ENCODE measurements around the gene ELMO1. TPM values are rescaled to one million over a fixed set of nuclear protein-coding genes. Genes with fewer than 3 reads are reported as not detected.

Gene ELMO1
- total RNA-seq, 1 donor from 2014 or later: 0.69 TPM

GRCh38 chr7:37482505-37482904, 33.8 kb upstream of the ELMO1 start:
- DNase-seq (ENCODE audit: low read depth): no peak
- TF ChIP-seq CTCF (conservative IDR thresholded peaks at IDR 0.05; ENCODE audit: low read depth, low read length): no peak

DNA sequence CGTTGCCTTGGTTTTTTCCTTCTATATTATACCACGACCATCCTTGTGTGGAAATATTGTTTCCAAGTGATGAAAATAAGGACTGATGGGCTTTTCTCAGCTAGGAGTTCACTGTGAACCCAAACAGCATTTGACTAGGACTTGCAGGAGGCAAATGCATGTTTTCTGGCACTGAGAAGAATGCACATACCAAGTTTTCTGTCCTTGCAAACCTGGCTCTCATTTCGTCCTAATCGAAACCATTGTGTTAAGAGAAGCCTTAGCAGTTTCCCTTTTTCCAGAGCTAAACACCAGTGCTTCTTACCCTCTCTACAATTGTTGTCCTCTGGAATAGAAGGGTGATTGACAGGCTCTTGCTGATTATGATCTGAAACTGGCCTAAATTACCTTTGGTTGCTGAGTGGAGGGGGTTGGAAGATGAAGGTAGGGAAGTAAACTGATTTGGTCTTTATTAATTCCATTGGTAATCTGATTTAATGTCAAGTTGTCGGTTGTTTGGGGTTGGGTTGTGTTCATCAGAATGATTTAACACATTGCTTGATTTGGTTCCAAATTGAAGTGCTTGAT, 33.1 kb upstream of the ELMO1 start:
- H3K4me3 ChIP-seq (ENCODE audit: low read depth, low read length): no peak overlapping the region
- TF ChIP-seq CTCF (conservative IDR thresholded peaks at IDR 0.05; ENCODE audit: low read depth, low read length): no peak
- no peak for DNase-seq (ENCODE audit: low read depth)

More at GRCh38 chr7:37482505-37482904, 33.8 kb upstream of the ELMO1 start:
- H3K4me3 ChIP-seq (ENCODE audit: low read depth, low read length): no peak overlapping the region

DNA sequence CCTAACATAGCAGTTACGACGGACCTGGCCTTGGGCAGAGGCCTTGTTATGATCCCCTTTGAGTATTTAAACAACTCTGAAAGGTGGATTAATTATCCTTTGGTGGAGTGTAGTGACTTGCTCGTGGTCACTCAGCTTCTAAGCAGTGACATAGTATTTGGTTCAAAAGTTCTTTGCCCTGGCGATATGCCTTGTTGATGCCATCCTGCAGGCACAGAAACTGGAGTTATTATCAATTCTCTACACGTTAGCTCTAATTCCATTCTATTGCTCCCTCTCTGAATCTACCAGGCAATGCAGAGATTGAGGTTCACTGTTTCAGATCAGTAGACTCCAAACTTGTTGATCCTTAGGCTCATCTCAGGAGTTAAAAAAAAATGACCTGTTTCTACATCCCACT, 32.5 kb upstream of the ELMO1 start:
- H3K4me3 ChIP-seq (ENCODE audit: low read depth, low read length): no peak overlapping the region
- no peak for TF ChIP-seq CTCF (conservative IDR thresholded peaks at IDR 0.05; ENCODE audit: low read depth, low read length)
- no peak for DNase-seq (ENCODE audit: low read depth)

DNA sequence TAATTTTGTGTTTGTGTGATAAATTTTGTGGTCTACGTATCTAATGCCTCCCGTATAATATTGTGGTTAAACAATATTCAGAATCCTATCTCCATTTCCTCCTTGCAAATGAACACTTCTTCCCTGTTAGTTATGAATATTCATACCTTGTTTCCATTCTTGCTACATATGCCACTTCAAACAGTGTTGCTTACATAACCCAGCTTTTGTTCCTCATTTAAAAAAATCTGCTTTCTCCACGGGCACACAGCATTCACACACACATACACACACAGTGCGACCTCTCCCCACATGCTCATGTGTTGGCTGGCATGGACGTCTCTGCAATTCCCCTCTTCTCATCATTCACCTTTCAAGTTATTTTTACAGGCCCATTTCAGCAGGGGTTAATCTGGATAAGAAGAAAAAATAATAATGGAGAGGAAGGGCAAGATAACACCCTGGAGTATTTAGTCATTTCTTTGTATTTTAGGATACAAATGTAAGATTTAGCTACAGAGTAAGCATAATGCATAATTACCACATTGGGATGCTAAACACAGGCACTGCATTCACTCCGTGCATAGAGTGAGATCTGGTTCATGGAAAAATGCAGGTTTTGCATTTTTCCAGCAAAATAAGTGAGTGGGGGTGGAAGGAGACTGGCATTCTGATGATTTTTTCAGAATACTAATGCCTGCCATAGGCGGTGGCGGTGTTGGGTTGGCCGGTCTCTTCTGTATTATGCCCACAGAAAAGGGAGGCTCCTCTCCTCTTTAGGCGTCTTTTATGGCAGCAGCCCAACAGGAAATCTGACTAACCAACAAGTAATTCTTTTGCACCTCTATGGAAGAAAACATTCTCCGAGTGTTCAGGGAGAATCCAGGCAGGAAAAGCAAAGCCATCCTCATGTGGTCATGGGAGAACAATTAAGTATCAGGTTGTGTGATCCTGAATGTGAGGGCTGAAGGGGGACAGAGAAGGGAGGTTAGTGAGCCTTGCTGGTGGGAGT, 31.7 kb upstream of the ELMO1 start:
- no peak overlapping the region for H3K4me3 ChIP-seq (ENCODE audit: low read depth, low read length)
- no peak for DNase-seq (ENCODE audit: low read depth)
- no peak for TF ChIP-seq CTCF (conservative IDR thresholded peaks at IDR 0.05; ENCODE audit: low read depth, low read length)

- no peak overlapping the region for H3K4me3 ChIP-seq (ENCODE audit: low read depth, low read length)
- DNase-seq (ENCODE audit: low read depth): no peak
- TF ChIP-seq CTCF (conservative IDR thresholded peaks at IDR 0.05; ENCODE audit: low read depth, low read length): no peak
Observed at GRCh38 chr7:37476881-37477450, 28.3 kb upstream of the ELMO1 start.

DNA sequence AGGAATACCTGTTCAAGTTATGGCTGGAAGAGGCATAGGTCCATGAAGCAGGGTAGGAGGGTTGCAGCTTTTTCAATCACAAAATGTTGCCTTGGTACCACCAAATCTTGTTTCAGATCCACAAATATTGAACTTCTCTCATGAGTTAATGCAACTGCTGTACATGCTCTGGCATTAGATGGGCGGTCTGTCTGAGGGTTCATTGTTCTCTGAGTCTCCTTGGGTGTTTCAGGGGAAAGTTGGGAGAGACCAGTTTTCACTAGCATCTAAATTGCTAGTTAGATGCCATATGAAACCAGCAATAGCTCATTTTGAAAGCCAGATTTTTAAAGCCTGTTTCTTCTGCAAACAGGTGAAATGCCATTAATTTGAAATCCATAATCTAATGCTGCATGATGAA, 27.8 kb upstream of the ELMO1 start:
- no peak overlapping the region for H3K4me3 ChIP-seq (ENCODE audit: low read depth, low read length)
- no peak for DNase-seq (ENCODE audit: low read depth)
- no peak for TF ChIP-seq CTCF (conservative IDR thresholded peaks at IDR 0.05; ENCODE audit: low read depth, low read length)

Measured in epithelial cell of proximal tubule (primary cell).